ENCODE measurements around the gene SLC12A7.

SLC12A7 gene

DNA sequence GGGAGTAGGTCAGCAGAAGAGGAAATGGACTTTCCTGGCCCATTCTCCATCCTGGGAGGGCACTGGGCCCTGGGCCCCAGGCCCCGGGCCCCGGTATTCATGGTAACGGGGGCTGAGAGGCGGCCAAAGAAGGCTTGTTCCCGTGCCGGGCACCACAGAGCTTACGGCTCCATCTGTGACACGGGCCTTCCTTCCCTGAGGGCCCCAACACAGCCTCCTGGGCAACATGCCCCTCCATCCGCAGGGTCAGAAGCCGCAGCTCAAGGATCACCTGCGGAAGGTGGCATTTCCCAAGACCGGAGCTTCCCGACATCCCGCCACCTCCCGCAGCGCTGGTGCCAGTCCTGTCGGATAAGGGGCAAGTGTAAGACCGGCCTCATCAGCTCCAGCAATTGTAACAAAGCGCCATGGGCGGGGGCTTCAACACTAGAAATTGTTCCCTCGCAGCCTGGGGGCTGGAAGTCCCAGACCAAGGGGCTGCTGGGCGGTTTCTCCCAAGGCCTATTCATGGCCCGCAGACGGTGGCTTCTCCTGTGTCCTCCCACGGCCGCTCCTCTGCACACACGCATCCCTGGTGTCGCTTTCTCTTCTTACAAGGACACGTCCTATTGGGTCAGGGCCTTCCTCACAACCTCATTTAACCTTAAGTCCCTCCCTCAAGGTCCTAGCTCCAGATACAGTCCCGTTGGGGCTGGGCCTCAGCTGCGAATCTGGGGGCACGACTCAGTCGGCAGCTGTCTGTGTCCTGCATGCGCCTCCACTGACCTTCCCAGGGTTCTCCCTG is 31.2 kb upstream of the SLC12A7 start:
- H3K27ac ChIP-seq: no peak overlapping the region
- no peak for DNase-seq (ENCODE audit: low read depth, low spot score)

DNA sequence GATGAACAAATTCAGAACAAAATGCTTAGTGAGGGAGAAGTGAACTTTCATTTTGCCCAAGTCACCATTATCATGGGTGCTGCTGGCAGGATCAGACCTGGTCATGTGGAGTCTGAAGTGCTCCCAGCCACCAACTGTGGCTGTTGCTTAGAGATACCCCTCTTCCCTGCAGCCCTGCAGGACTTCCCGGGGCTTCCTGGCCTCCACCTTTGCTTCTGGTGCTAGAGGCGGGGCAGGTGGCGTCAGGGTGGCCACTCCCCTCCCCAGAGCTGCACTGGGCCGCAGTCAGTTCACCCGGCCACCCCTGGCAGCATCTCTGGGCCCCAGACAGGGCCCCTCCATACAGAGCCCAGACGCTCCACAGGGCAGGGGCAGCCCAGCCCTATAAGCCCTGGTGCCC is 30.0 kb upstream of the SLC12A7 start:
- DNase-seq (ENCODE audit: low read depth, low spot score): no peak
- no peak overlapping the region for H3K27ac ChIP-seq

DNA sequence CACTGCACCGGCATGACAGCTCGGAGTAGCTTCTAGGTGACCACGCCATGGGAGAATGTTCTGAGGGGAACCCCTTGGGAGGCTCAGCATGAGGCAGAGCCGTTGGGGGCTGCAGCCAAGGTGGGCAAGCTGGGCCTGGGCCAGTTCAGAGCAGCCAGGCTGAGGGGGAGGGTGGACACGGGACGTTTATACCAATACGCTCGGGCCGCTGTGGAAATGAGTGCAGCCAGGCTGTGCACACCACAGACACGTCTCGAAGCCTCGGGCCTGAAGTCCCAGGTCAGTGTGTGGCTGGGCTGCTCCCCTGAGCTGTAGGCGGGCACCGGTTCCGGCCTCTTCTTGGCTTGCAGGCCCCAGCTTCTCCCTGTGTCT is 28.9 kb upstream of the SLC12A7 start:
- no peak for DNase-seq (ENCODE audit: low read depth, low spot score)

DNA sequence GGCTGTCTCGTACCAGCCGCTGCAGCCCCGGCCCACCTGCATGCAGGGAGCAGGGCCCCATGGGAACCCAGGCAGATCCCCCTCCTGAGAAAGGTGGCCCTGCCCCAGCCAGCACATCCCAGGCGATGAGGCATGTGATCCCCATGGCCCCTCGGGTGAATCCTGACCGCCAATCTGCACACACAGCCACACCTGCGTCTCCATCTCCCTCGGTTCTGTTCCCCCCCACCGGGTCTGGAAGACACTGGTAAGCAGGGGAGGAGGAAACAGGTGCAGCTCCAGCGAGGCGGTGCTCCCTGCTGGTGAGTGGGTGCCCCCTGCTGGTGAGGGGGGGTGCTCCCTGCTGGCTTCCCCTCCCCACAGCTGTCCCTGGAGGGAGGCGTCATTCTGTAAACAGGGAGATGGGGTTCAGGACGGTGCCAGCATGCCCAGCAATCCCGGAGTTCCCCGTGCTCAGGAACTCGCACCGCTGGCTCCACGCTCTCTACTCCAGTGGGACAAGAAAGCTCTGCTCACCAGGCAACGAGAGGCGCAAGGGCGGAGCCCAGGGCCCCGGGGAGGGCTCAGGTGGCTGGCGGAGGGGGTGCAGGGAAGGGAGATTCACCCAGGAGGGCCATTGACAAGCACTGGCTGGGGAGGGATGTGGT is 28.4 kb upstream of the SLC12A7 start:
- peak; percentile 29 for DNase-seq (ENCODE audit: low read depth, low spot score)
- H3K27ac ChIP-seq: no peak overlapping the region

More for the DNA sequence above, 28.9 kb upstream of the SLC12A7 start:
- H3K27ac ChIP-seq: no peak overlapping the region

DNA sequence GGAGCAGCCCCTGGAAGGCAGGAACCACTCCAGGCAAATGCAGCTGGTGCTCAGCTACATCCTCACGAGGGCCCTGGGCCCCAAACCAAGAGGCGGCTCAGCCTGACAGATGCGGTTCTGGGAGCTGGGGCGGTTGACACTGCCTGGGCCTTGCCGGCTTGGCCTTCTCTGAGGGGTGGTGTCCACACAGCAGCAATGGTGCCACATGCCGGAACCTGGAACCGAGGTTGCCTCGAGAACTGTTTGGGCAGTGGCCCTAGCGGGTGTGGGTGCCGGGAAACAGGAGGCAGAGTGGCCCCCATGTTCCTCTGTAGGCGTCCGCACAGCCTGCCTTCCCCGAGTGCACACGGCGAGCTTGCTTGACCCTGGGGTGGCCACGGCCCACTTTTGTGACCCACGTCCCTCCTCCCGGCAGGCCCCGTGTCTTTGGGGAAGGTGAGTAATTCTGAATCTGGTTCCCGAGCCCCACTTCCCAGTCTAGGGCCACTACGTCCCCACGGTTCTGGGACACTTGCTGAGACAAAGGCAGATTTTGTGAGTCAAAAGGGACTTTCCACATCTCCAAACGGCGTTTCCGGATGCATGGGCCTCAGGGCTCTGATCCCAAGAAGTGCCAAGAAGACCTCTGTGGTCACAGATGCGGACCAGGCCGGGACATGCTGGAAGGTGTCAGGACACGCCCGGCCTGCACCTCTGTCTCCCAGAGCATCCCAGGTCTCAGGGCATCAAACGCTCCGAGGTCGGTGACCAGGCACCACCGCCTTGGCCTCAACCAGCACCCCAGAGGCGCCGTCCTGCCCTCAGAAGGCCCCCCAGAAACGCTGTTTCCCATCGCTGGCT is 27.7 kb upstream of the SLC12A7 start:
- DNase-seq (ENCODE audit: low read depth, low spot score): no peak

DNA sequence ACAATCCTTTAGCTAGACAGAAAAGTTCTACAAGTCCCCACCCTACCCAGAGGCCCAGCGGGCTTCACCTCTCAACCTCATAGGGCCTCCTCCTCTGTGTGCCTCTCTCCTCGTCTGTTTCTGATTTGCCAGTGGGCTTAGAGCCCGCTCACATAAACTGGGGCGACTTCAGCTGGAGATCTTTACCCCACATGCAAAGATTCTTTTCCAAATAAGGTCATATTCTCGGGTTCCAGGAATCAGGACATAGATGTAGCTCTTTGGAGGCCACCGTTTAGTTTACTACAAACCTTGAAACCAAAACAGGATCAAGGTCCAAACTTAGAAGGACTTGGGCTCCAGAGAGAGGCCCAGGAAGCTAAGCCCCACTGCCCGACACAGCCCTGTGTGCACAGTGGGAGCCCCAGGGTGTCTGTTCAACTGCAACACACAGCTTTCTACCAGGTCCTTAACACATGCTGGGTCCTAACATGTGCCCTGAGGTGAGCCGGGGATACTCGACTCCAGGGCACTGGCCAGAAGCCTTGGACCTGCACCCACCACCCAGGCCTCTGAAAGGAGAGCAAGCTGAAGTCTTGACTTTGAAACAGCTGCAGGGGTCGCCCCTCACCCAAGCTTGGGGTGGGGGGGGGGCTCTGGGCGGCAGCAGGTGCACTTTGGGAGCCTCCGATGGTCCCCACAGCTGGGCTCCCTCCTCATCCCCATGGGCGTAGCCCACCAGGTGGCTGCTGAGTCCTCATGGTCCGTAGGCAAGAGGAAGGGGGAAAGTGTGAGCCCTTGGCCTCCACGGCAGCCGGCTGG is 26.8 kb upstream of the SLC12A7 start:
- no peak for DNase-seq (ENCODE audit: low read depth, low spot score)
- no peak overlapping the region for H3K27ac ChIP-seq

More for the DNA sequence above, 27.7 kb upstream of the SLC12A7 start:
- H3K27ac ChIP-seq: no peak overlapping the region

DNA sequence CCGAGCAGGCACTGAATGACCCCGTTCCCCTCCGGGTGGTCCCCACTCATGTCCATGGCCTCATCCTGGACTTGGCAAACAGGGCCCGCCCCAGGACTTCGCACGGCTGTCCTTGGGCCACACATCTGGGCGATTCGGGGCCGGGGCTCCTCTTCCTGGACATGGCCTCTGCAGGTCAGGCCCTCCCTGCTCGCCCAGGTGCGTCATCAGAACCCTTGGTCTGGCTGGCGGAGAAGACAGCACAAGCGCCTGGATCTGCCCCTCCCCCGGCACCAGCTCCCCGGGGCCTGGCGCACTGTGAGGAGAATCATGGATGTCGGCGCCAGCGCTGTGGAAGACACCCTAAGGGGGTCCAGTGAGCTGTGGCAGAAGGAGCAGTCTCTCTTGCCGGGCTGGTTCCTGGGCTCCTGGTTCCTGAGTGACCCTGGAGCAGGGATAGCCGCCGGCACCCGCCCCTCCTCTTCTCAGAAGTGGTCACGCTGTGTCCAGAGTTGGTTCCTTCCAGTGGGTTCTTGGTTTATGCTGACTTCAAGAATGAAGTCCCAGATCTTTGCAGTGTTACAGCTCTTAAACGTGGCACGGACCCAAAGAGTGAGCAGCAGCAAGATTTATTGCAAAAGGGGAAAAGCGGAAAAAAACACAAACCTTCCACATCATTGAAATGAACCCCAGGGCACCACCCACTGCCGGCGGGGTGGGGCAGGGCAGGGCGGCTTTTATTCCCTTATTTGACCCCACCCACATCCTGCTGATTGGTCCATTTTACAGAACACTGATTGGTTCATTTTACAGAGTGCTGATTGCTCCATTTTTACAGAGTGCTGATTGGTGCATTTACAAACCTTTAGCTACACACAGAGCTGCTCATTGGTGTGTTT is 25.9 kb upstream of the SLC12A7 start:
- no peak for DNase-seq (ENCODE audit: low read depth, low spot score)
- H3K27ac ChIP-seq: no peak overlapping the region

DNA sequence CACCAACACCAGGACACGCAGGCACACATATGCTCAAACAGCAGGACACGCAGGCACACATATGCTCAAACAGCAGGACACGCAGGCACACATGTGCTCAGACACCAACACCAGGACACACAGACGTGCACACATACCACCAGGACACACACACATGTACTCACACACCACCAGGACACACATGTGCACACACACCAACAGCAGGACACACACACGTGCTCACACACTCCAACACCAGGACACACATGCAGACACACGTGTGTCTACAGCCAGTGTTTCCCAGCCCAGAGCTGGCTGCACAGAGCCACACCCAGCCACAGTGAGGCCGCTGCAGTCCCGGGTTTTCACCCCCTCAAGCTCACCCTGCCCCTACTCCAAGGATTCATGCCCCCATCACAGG is 25.0 kb upstream of the SLC12A7 start:
- no peak for DNase-seq (ENCODE audit: low read depth, low spot score)
- no peak overlapping the region for H3K27ac ChIP-seq

DNA sequence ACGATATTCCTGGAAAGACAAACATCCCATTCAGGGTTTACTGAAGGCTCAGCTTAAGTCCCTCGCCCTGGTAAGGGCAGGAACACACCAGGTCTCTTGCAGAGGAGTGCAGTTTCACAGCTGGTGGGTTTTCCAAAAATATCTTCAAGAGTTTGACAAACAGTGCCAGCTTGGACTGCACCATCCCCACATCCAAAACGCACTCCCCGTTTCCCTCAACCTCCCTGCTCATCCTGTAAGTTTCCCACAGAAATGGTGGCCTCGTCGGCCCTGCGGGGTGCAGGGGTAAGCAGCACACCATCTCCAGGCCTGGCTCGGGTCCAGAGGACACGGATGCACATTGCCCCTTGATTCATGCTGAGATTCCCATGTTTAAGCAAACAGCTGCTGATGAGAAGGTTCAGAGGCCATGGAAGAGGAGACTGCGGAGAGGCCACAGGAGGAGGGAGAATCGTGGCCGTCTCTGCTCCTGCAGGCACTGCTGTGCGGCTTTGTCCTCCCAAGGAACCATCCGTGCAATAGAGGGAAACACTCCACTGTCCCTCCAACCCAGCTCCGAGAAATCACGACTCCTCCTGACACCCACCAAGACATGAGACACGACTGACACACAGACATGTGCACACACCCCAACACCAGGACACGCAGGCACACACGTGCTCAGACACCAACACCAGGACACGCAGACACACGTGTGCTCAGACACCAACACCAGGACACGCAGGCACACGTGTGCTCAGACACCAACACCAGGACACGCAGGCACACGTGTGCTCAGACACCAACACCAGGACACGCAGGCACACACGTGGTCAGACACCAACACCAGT is 24.0 kb upstream of the SLC12A7 start:
- DNase-seq (ENCODE audit: low read depth, low spot score): no peak
- H3K27ac ChIP-seq: no peak overlapping the region

DNA sequence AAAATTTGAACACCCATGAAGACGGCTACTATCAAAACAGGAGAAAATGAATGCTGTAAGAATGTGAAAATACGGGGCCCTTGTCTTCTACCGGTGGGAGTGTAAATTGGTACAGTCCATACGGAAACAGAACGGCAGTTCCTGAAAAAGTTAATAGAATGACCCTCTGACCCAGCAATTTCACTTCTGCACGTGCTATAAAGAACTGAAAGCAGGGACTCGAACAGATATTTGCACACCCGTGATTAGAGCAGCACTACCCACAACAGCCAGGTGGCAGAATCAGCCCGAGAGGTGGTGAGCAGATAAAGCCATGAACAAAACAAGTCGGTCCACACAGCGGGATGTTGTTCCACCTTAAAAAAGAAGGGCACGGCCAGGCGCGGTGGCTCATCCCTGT is 22.6 kb upstream of the SLC12A7 start:
- no peak for DNase-seq (ENCODE audit: low read depth, low spot score)

DNA sequence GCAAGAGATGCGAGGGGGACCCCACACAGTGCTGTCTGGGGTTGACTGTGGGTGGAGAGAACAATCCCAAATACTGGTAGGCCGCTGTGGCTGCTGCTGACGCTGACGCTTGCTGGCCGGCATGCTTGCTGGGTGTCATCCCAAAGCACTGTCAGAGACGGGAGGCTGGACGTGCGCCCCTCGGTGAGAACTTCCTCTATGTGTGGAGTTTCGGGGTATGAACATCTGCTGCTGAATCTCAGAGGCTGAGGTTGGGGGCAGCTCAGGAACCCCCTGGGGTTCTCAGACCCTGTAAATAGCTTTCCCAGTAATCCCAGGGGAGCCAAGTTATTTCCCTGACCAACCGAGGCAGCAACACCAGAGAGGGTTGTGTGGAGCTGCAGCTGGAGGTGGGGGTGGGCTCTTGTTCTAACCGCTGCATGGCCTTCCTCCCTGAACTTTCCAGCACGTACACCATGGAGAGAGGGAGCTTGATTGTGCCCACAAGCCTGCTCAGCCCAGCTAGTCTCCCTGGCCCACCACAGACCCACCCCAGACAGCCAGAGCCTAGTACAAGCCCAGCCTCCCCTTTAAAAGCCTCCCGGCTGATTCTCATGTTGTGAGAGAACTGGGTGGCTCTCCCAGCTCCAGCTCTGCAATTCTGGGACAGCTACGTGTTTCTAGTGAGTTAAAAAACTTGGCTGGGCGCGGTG is 21.8 kb upstream of the SLC12A7 start:
- no peak overlapping the region for H3K27ac ChIP-seq
- no peak for DNase-seq (ENCODE audit: low read depth, low spot score)

More for the DNA sequence above, 22.6 kb upstream of the SLC12A7 start:
- H3K27ac ChIP-seq: no peak overlapping the region

DNA sequence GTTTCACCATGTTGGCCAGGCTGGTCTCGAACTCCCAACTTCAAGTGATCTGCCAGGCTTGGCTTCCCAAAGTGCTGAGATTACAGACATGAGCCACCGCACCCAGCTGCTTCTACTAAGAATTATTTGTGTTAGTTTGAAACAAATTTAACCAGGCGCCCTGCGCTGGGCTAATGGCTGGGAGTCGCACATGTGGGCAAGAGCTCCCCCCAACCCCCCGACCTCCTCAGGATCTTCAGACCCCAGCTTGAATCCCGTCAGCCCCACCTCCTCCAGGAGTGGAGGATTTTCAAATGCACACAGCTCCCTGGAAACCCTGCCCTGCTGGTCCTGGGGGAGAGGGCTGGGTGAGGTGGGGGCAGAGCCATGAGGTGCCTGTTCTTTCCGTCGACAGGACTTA is 21.2 kb upstream of the SLC12A7 start:
- no peak overlapping the region for H3K27ac ChIP-seq
- no peak for DNase-seq (ENCODE audit: low read depth, low spot score)

DNA sequence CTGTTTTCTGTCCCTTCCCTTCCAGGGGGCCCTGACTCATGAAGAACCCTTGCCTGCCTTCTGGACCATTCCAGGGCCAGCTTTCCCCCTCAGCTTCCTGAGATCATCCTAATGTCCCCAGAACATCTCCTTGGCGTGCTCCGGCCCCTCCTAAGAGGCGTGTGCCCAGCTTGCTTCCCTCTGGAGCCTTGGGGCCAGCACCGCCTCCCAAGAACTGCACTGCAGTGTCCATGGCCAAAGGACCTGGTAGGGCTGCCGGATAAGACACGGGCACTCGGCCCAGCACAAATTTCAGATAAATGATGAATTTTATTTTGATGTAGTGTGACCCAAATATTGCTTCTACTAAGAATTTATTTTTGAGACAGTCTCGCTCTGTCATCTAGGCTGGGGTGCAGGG is 20.7 kb upstream of the SLC12A7 start:
- no peak overlapping the region for H3K27ac ChIP-seq
- no peak for DNase-seq (ENCODE audit: low read depth, low spot score)

DNA sequence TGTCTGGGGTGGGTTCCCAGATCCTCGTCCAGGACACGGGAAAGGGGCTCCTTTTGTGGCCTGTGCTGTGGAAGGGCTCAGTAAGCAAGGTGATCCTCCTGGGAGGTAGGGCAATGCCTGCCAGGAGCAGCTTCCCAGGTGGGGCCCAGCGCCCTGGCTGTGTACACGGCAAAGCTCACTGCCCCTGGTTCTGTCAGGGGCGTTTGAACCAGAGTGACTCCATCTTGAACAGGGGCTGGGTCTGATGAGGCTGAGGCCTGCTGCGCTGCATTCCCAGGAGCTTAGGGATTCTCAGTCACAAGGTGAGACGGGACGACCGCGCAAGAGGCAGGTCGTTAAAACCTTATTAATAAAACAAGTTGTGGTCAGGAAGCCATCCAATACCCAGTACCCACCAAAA is 19.9 kb upstream of the SLC12A7 start:
- DNase-seq (ENCODE audit: low read depth, low spot score): no peak
- no peak overlapping the region for H3K27ac ChIP-seq

DNA sequence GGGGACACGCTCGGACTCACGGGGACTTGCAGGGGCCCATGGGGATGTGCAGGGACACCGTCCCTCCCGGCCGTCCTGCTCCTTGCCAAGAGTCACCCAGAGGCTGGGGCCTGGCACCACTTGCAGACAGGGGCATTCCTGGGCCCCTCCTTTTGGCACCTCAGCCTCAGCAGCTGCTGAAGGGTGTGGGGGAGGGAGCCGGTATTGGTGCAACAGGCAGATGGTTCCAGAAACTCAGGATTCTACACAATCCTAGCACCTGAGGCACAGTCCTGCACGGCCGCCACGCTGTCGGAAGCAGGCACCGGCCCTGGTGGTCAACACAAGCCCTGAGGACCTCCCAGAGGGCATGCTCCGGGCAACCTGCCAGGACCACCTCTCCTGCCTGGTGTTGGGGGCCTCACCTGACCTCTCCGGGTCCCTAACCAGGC is 19.3 kb upstream of the SLC12A7 start:
- H3K27ac ChIP-seq: no peak overlapping the region
- DNase-seq (ENCODE audit: low read depth, low spot score): no peak

DNA sequence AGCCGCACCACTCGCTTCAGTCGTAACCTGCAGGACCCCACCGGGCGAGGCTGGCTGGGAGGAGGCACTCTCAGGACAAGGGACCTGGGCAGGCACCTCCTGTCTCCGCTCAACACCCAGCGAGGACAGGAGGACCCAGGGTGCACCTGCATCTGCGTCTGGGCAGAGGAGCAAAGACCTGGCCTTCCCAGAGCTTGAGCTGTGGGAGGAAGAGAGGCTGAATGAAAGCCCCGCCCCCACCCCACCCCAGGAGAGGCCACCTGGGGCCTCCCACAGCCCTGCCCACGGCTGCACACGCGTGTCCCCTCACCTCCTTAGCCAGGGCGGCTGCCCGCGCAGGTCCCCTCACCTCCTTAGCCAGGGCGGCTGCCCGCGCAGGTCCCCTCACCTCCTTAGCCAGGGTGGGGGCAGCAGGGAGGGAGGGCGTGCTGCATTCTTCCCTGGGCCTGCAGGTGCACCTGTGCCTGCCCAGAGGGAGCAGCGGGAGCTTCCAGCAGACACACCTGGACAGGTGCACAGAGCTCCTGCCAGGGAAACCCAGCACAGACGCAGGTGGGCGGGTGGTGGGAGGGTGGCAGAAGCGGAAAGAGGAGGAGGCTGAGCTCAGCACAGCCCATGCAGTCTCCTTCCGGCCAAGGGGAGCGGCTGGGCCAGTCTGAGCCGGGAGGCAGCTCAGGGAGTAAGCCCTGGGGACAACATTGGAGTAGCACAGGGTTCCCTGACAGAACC is 18.5 kb upstream of the SLC12A7 start:
- peak overlapping the region; percentile 47 for H3K27ac ChIP-seq
- no peak for DNase-seq (ENCODE audit: low read depth, low spot score)

DNA sequence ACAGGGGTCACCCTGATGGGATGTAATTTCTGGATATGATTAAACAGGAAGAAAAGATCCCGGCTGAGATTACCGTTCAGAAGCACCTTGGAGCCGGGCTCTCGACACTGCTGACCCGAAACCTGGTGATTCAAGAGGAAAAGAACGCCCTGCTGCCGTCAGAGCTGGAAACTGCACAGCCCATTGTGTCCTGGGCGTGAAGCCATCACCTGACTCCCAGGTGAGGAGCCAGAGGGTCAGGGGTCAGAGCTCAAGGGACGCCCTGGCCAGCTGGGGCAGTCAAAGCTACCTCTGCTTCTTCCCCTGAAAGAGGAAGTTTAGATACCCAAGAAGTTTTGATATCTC is 17.8 kb upstream of the SLC12A7 start:
- peak overlapping the region; percentile 47 for H3K27ac ChIP-seq
- no peak for DNase-seq (ENCODE audit: low read depth, low spot score)
